Femur (tissue), 1 donor: ENCODE measurements around the gene TSEN34.
"Not testable (repeated sequence)": the region's sequence is repeated elsewhere in the genome, so short reads cannot be mapped to it uniquely, and the experiment has no call there.

Experiments
- DNase-seq: peaks from one replicate; pipeline ENCODE4 v3.0.0-alpha.2; 2017

Gene TSEN34

GRCh38 chr19:54162241-54162805, 28.8 kb upstream of the TSEN34 start:
- DNase-seq: peak; percentile 91

DNA sequence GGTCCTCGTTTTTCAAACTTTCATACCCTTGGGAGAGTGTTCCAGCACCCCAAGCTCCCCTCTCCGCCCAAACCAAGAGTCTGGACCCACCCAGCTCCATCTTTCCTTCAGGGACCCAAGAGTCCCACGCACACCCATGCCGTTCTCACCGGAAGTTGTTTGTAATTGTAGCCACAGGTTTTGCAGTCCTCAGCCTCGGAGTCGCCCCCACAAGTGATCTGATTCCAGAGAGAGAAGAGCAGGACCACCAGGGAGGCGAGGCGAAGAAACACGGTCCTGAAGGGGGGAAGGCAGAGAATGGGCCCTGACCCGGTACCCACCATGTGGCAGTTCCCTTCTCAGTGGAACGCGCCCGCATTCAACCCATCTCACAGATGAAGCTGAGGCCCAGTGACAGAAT, 28.2 kb upstream of the TSEN34 start:
- DNase-seq: no peak

- peak; percentile 80 for DNase-seq
Measured at GRCh38 chr19:54164369-54165068, 26.6 kb upstream of the TSEN34 start.

- DNase-seq: no peak
Measured at GRCh38 chr19:54165222-54165621, 25.9 kb upstream of the TSEN34 start.

GRCh38 chr19:54168174-54168917, 22.8 kb upstream of the TSEN34 start:
- peak; percentile 94 for DNase-seq

DNA sequence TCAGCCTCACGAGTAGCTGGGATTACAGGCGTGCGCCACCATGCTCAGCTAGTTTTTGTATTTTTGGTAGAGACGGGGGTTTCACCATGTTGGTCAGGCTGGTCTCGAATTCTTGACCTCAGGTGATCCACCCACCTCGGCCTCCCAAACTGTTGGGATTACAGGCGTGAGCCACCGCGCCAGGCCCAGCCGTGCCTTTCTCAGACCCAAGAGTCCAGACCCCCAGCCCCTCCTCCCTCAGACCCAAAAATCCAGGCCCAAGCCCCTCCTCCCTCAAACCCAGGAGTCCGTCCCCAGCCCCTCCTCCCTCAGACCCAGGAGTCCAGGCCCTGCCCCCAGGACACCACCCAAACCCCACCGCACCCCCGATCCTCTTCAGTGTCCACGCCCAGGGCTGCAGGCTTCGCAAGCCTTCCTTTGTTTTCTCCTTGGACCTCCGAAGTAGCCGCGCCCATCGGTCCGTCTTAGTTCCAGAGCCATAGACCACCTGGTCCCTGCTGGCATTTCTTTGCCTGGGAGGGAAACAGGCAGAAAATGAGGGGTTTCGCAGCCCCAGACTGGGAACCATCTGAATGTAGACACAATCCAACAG, 21.9 kb upstream of the TSEN34 start:
- DNase-seq: no peak

DNA sequence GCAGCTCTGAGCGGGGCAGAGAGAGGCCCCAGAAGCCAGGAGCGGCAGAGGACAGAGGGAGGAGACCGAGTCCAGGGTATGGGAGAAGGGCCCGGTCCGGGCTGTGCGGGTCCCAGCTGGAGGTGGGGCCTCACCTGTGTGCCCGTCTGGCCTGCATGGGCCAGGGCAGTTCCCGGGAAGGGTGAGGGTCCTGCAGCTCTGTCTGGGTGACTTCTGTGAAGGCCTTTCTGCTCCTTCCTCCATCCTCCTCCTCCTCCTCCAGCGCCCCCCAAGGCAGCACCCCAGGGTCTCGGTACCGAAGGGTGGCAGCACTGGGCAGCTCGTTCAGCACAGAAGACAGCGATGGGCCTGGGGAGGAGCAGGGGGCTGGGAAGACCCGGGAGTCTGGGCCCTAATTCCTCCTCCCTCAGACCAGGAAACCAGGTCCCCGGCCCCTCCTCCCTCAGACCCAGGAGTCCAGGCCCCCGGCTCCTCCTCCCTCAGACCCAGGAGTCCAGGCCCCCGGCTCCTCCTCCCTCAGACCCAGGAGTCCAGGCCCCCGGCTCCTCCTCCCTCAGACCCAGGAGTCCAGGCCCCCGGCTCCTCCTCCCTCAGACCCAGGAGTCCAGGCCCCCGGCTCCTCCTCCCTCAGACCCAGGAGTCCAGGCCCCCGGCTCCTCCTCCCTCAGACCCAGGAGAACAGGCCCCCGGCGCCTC, 19.2 kb upstream of the TSEN34 start:
- DNase-seq: not testable (repeated sequence)

DNA sequence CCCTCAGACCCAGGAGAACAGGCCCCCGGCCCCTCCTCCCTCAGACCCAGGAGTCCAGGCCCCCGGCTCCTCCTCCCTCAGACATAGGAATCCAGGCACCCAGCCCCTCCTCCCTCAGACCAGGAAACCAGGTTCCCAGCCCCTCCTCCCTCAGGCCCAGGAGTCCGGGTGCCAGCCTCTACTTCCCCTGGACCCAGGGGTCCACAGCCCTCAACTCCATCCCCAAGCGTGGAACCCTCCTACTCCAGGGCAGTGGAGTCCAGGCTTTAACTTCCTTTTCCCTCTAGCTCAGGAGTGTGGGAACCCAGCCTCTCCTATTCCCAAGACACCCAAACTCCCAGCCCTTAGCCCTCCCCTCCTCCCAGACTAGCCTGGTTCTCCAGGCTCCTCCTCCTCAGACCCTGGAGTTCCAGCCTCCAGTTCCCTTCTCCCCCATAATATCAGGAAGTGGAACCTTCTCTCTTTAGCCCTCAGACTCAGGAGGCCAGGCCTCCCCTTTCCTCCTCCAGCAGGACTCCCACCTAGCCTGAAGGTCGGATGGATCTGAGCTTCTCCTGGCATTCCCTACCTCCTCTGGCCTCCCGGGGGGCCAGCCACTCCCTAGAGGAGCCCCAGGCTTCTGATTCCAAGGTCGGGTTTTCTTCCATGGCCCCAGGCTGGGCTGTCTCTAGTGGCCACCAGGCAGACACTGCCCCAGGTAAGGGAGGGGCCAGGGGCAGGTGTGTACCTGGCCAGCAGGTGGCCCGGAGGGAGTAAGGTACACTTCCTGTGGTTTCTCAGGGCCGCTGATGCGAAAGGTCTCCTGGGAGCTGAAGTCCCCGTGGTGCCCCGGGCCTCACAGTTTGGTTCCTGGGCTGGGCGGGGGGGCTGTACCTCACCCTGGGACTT, 18.4 kb upstream of the TSEN34 start, which contains the start of gene TMC4:
TMC4 (minus strand) TSS at position 690 of the 888 bp plus-strand sequence; CDS start at position 647, 43 bp downstream.
- DNase-seq: no peak

DNA sequence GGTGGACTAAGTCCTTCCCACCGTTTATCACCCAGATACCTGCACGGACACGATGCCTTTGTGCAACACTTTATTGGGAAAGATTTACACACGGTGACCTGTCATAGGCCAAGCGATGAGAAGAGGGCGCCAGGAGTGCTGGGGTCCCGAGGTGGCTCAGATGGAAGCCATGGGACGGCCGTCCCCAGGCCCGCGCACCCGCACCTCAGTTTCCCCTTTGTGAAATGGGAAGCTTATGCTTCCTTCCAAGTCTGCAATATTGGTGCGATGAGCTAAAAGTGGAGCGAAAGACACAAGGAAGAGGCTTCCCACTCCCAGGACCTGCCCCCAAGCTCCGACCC, 17.8 kb upstream of the TSEN34 start:
- DNase-seq: no peak

DNA sequence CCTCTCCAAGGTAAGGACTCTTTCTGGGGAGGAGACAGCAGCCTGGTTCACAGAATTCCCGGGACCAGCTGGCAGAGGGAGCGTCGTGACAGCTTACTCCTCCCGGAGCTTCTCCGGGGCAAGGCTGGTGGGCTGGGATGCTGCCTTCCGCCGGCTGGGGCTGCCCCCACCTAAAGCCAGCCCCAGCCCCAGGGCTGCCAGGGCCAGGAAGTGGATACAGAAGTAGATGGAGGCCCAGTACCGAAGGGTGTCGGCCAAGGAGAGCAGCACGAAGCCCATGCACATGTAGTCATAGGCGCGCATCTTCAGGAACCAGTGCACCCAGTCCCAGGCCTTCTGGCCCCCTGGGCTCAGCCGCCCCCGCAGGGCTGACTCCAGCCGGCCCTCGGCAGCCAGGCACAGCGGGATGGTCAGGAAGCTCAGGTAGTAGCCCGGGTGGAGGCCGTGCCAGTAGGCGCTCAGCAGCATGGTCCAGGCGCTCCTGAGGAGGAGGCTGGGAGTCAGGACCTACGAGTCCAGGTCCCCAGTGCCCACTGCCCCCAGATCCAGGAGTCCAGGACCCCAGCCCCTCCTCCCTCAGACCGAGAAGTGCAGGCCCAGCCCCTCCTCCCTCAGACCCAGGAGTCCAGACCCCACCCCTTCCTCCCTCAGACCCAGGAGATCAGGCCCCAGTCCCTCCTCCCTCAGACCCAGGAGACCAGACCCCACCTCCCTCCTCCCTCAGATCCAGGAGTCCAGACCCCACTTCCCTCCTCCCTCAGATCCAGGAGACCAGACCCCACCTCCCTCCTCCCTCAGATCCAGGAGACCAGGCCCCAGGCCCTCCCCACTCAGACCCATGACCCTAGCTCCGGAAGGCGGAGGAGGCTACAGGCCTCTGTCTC, 16.9 kb upstream of the TSEN34 start:
- no peak for DNase-seq

- DNase-seq: peak; percentile 42
Measured at GRCh38 chr19:54178581-54179261, 12.4 kb upstream of the TSEN34 start.

- DNase-seq: no peak
Measured at GRCh38 chr19:54179262-54179852, 11.8 kb upstream of the TSEN34 start.

GRCh38 chr19:54179921-54180461, 11.1 kb upstream of the TSEN34 start:
- peak; percentile 73 for DNase-seq

DNA sequence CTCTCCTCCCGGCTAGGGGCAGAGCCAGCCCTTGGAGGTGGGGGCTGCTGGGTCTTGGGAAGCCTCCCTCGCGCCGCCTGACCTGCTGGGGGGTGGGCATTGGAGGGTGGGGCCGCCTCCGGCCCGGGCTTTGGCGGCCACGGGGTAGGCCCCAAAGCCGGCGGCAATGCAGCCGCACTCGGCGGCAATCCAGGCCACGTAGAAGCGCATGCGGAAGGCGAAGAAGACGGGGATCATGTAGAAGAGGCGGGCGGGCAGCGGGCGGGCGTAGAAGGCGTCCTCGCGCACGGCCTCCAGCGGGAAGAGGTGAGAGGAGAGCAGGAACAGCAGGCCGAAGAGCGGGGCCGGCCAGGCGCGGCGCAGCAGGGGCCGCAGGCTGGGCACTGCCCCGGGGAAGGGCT, 10.4 kb upstream of the TSEN34 start:
- no peak for DNase-seq

GRCh38 chr19:54181894-54182293, 9.2 kb upstream of the TSEN34 start:
- not testable (repeated sequence) for DNase-seq

DNA sequence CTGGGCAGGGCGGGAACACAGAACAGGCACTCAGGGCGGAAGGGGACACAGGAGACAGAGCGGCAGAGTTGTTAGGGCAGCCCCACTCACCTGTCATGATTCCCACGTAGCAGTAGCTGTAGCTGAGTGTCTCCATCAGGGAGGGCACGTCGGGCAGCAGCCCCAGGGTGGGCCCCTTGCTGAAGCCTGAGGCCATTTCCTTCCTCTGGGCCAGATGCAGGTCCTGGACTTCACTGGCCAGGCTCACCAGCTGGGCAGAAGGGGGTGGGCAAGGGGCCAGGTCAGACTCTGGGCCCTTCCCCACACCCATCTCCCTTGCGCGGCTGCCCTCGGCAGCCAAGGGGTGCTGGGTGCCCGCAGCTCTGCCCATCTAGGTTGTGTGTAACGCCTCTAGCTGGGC, 7.7 kb upstream of the TSEN34 start:
- no peak for DNase-seq

GRCh38 chr19:54186351-54186750, 4.8 kb upstream of the TSEN34 start:
- no peak for DNase-seq

- DNase-seq: no peak
Measured at GRCh38 chr19:54186934-54187381, 4.2 kb upstream of the TSEN34 start.

GRCh38 chr19:54188215-54188871, 2.8 kb upstream of the TSEN34 start:
- DNase-seq: peak; percentile 41
